Suppressor macrophage treated with lipopolysaccharide for 4 hours (primary cell): ENCODE measurements around the gene DYSF.

Experiments used
- DNase-seq: peaks from one replicate; pipeline ENCODE4 v3.0.0-alpha.2; 2020

Gene DYSF

DNA sequence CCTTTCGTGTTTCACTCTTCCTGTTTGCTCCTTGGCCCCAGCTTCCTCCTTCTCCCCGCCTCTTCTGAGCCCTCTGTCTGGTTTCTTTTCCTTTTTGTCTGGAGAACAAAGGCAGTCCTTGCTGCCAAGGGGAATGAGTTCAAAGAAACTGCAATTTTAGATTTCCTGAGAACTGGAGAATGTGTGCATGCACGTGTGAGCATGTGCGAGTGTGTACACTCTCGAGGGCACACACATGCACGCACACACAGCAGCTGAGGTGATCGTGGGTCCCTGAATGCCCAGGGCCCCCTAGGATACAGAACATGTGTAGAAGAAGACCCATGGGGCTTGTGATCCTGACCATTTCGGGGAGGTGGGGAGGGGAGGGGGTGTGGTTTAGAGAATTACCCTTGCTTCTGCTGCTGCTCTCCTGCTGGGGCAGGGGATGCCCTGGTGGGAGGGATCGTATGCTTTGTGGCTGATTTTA, 151.8 kb downstream of the DYSF start:
- no peak for DNase-seq

DNA sequence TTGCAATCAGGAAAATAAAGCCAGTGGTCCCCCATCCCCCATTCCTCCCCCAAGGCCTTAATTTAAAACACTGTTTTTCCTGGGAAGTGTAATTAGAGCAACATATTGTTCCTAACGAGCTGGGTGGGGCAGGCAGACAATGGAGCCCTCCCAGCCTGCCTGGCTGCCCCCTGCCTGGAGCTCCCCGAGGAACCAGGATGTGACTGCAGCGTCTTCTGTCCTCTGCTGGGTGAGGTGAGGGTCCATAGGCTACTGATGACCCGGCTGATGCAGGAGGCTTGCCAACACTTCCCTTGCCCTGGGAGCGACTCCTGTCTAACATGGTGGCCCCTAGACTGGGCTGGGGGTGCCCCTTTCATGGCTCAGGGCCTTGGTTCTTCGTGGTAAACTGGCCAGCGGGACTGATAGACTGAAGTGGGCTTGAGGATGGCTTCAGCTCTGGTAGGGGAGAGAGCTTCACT, 152.4 kb downstream of the DYSF start:
- DNase-seq = no peak

DNA sequence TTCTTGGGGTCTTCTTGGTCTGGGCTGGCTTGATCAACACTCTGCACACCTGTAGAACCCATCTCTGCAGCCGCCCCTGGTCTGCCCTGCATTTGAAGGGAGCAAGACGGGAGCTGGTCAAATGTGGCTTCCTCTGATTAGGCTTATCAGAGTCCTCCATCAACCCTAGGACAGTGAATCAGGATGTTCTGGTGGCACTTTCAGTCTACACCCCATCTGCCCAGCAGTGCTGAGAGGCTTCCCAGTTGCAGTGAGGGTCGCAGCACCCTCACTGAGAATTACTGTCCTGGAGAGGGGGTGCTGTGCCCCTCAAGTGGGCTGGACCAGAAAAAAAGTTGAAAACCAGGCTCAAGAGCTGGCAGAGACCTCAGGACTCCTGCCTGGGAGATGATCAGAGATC, 152.9 kb downstream of the DYSF start:
- no peak for DNase-seq

GRCh38 chr2:71607151-71607889, 154.0 kb downstream of the DYSF start:
- DNase-seq = no peak

GRCh38 chr2:71608034-71608433, 154.7 kb downstream of the DYSF start:
- DNase-seq = no peak

DNA sequence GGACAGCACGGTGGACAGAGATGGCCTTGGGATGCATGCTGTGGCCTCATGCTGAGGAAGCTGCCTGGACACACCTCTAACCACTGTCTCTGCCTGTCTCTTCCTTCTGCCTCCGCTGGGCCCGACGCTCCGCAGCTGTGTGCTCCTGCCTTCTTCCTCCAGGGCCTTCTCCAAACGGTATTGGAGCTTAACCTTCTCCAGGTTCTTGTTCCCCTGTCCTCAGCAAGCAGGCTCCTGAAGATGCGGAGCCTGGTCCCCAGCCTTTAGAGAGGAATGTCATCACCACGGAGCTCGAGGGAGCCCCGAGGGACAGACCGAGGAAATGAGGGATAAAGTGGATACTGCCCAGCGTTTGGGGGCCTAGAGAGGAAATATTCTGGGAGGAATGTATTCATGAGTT, 155.1 kb downstream of the DYSF start:
- DNase-seq = no peak

DNA sequence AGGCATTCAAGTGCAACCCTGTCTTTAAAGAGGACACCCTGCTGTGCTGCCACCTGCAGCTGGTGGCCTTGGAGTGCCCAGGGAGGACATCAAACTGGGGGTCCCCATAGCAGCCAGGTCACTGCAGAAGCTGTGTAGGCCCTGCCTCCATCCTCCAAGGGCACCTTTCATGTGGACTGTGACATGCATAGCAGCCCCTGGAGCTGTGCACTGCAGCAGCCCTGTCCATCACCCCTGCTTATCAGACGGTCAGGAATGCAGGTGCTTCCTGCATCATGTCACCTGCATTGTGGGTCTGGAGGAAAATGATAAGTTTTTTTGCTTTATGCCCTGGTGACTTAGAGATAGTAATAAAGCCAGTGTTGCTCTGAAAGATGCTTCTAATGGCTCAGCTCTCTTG, 155.7 kb downstream of the DYSF start:
- no peak for DNase-seq

DNA sequence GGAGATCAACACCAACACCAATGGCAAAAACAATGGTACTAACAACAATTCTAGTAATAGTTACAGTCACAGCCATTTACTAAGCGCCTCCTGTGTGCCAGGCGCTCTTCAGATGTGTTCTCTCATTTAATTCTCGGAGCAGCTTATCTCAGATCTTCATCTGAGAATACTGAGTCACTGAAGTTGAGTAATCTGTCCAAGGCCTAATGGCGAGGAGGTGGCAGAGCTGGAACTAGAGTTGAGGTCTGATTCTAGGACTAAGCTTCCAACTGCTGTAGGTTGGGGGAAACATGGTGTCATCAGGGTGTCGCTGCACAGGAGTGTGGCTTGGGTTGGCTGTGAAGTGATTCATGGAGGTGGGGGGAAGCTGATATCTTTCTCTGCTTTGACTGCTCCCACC, 156.1 kb downstream of the DYSF start:
- DNase-seq = no peak

- peak; percentile 65 for DNase-seq
Observed at GRCh38 chr2:71609958-71610357, 156.6 kb downstream of the DYSF start.

GRCh38 chr2:71610671-71611070, 157.3 kb downstream of the DYSF start:
- DNase-seq = no peak

DNA sequence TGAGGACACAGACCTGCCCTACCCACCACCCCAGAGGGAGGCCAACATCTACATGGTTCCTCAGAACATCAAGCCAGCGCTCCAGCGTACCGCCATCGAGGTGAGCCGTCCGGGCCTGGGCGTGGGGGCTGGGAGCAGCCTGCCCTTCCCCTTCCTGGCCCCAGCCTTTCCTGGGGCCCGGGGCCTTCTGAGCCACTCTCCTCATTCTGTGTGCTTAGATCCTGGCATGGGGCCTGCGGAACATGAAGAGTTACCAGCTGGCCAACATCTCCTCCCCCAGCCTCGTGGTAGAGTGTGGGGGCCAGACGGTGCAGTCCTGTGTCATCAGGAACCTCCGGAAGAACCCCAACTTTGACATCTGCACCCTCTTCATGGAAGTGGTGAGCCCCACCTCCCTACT, 157.9 kb downstream of the DYSF start:
- no peak for DNase-seq

DNA sequence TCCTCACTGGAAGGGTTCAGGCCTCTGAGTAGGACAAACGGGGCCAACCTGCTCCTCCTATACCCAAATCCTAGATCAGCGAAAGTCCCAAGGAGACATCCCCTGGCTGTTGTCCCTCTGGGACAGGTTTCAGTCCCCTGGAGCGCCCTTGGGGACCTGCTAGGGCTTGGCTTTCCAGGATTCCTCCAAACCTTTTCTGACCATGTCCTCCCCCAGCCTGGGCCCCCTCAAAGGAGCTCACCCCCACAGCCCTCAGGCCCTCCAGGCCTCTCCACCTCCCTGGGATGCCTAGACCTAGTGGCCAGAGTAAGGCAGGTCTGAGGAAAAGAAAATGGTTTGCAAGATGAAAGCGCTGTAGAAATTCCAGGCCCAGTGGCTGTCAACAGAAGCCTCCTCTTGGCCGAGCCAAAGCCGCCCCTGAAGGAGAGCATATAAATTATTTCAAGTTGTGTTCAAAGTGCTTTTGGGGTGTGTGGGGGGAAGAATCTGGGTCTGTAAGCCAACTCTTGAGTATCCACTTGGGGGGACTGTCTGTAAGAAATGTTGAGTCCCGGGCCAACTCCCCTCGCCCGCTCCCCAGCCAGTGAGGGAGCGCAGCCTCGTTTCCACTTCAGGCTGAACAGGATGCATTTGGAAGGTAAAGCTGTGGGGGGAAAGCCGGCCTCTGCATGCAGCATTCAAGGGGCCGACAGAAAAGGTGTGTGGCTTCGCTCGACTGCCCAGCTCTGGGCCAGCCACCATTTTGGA, 158.6 kb downstream of the DYSF start:
- no peak for DNase-seq

DNA sequence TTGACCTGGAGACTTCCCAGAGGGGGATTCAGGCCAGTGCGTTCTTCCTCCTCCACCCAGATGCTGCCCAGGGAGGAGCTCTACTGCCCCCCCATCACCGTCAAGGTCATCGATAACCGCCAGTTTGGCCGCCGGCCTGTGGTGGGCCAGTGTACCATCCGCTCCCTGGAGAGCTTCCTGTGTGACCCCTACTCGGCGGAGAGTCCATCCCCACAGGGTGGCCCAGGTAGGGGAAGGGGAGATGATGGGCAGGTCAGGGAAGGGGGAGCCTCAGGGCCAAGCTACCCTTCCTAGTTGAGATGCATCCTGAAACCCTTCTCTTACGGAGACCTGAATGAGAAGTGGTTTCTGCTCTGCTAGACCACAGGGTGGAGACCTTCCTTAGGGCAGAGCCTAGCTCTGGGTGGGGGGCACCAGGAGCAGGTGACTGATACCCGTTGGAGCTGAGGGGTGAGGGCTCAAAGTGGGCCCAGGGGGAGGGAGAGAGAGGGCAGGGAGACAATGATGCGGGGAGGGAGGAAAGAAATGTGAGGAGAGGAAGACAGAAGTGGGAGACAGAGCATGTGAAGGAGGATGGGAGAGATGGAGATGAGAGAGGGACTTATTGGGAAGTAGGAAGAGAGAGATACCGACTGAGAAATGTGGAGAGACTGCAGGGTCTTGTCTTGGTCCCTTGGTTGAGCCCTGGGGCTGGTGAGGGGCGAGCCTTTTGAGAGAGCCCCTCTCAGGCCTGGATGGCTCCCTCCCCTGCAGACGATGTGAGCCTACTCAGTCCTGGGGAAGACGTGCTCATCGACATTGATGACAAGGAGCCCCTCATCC, 159.4 kb downstream of the DYSF start:
- no peak for DNase-seq

- no peak for DNase-seq
Observed at GRCh38 chr2:71613403-71613952, 160.1 kb downstream of the DYSF start.

DNA sequence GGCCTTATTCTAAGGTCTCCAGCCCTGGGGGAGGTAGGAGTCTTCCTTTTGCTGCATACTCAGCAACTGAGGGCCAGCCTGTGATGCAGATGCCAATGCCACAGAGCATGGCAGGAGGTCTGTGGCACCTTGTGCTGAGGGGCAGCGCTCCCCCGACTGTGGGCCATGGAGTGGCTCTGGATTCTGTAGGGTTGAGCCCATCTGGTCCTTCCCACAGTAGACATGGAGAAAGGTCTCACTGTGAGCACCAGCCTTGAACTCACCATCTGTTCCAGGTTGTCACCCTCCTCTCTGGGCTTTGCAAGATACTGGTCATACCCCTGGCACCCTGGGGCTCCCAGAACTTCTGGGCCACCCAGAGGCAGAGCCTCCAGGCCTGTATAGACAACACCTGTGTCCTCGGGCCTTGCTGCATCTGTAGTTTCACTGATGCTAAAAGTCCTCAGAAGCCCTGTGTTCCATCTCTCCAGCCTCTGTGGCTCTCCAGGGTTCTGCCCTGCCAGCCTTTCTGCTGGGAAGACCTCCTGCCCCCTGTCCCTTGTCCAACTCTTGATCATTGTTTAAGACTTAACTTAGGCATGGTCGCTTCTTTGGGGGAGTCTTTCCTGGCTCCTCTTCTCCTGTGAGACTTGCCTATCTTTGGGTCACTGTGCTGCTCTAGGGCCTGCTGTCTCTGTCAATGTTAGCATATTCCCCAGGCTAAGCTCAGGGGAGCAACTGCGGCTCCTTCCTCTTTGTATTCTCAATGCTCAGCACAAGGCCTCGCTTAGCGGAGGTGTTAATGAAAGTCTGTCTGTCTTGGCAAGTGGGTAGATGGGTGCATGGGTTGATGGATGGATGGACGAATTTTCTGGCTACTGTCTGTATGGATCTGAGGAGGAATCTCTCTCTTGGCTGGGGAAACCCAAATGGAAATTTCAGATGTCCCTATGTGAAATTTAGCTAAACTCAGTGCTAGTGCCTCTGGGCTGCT, 160.9 kb downstream of the DYSF start:
- no peak for DNase-seq

- no peak for DNase-seq
Observed at GRCh38 chr2:71614976-71615766, 161.8 kb downstream of the DYSF start.

- DNase-seq = no peak
Observed at GRCh38 chr2:71615767-71616730, 162.7 kb downstream of the DYSF start.

DNA sequence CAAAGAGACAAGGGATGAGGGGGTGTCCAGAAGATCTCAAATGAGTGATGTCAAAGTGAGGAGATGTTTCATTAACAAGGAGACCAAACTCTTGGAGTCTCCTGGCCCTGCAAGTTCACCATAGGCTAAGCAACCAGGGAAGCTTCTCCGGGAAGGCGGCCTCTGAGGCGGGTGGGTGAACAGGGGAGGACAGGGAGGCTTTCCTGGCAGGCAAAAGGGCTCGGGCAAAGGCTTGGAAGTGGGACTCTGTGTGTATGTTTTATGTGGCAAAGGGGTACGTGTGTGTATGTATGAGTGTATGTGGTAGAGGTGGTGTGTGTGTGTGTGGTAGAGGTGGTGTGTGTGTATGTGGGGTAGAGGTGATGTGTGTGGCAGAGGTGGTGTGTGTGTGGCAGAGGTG, 163.9 kb downstream of the DYSF start:
- DNase-seq = no peak

DNA sequence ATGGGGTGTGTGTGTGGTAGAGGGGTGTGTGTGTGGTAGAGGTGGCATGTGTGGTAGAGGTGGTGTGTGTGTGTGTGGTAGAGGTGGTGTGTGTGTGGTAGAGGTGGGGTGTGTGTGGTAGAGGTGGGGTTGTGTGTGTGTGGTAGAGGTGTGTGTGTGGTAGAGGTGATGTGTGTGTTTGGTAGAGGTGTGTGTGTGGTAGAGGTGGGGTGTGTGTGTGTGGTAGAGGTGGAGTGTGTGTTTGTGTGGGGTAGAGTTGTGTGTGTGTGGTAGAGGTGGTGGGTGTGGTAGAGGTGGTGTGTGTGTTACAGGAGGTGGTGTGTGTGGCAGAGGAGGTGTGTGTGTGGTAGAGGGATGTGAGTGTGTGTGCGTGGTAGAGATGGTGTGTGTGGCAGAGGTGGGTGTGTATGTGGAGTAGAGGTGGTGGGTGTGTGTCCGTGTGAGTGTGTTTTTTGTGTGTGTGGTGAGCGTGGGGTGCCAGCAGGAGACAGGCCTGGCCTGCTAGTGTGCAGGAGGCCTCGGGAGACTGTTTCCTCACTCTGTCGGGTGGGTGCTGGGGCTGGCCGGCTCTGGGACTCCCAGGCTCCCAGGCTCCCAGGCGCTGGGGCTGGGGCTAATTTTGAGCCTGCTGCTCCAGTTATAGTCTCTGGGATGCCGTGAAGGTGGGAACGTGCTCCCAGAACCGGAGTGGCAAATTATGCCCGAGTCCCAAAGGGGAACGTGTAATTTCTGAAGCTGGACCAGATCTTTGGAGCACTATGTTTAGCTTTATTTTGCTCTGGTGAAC, 165.2 kb downstream of the DYSF start:
- no peak for DNase-seq
